HCT116 (cell line): ENCODE measurements around the gene LHFPL6. TPM values are rescaled to one million over a fixed set of nuclear protein-coding genes. Genes with fewer than 3 reads are reported as not detected.

ENCODE experiments used
- ATAC-seq: fragments of 200-7000 bp; cut with Tn5 transposase; 2 replicates; pipeline ENCODE4 v1.9.1; 2020; ENCODE audit warnings: mild to moderate bottlenecking, moderate library complexity
- BruUV-seq: library from RNA; stranded (reverse); fragments of 400-500 nt; replicated peaks from 2 replicates; lab custom pipeline; 2021; lab: Mats Ljungman, UMichigan
- CTCF ChIA-PET: fragments of 300-600 bp; sonication (Branson Sonifier 250); formaldehyde crosslinking; loops from one replicate; lab custom pipeline; 2021; ENCODE audit warnings: antibody characterized with exemption; lab: Charles Lee
- POLR2A ChIA-PET: fragments of 300-600, 350-600 bp; sonication (Branson Sonifier 250); formaldehyde crosslinking; loops from one replicate; lab custom pipeline; 2021; ENCODE audit warnings: antibody characterized with exemption; lab: Charles Lee
- RAD21 ChIA-PET, 2 experiments: fragments of 300-600 bp; sonication (Branson Sonifier 250); formaldehyde crosslinking; loops; one replicate each; lab custom pipeline; 2023; ENCODE audit warnings: low total read pairs in 2 of 2; ENCODE audit not compliant: uncharacterized antibody in 2 of 2, unreplicated experiment in 2 of 2, low non-redundant PET in 1 of 2; lab: Charles Lee
- DNase-seq: peaks from one replicate; pipeline ENCODE4 v3.0.0-alpha.2; 2010; ENCODE audit warnings: low read depth, low spot score
- H2AFZ ChIP-seq: fragments of 200-600 bp; shearing (Covaris generic), sonication (generic); 2 replicates; pipeline ENCODE4 v1.6.1; 2017; ENCODE audit warnings: low read depth, mixed run types, mixed read lengths, antibody characterized with exemption, low read length; ENCODE audit not compliant: poor library complexity, severe bottlenecking
- H3K27ac ChIP-seq: 2 replicates; pipeline ENCODE4 v1.5.1; 2012; ENCODE audit warnings: low read depth, low read length
- H3K27me3 ChIP-seq: fragments of 200-600 bp; sonication (generic); 2 replicates; pipeline ENCODE4 v1.6.1; 2016; ENCODE audit warnings: mixed run types, low read length, mixed read lengths; ENCODE audit not compliant: insufficient read depth
- H3K36me3 ChIP-seq, 2 experiments: fragments of 200-500 bp in 1 of 2; fragments of 200-600 bp in 1 of 2; sonication (Bioruptor generic) in 1 of 2; sonication (generic) in 1 of 2; 2 replicates each; pipeline versions ENCODE4 v1.5.1 to v1.6.1; 2014 to 2016; ENCODE audit warnings: low read length in 2 of 2, inconsistent platforms in 1 of 2, mixed read lengths in 1 of 2, mixed run types in 1 of 2; ENCODE audit not compliant: insufficient read depth in 2 of 2, control insufficient read depth in 1 of 2
- H3K4me1 ChIP-seq, 2 experiments: fragments of 200-600 bp in 1 of 2; sonication (generic) in 1 of 2; 2 replicates each; pipeline versions ENCODE4 v1.5.1 to v1.6.1; 2012 to 2017; ENCODE audit warnings: low read length in 2 of 2, inconsistent platforms in 1 of 2, mild to moderate bottlenecking in 1 of 2, mixed read lengths in 1 of 2, mixed run types in 1 of 2, moderate library complexity in 1 of 2; ENCODE audit not compliant: insufficient read depth in 2 of 2, control insufficient read depth in 1 of 2
- H3K4me2 ChIP-seq: fragments of 200-600 bp; sonication (generic); 2 replicates; pipeline ENCODE4 v1.6.1; 2017; ENCODE audit warnings: mixed run types, low read length, mixed read lengths
- H3K4me3 ChIP-seq, 2 experiments: fragments of 200-600 bp in 1 of 2; sonication (generic) in 1 of 2; replicated peaks in 1 of 2; 2 replicates each; pipeline ENCODE4 v1.5.1; 2011 to 2016; ENCODE audit warnings: low read length in 2 of 2, control low read depth in 1 of 2, low read depth in 1 of 2, mild to moderate bottlenecking in 1 of 2, mixed read lengths in 1 of 2, mixed run types in 1 of 2
- H3K79me2 ChIP-seq: fragments of 200-600 bp; sonication (generic); 2 replicates; pipeline ENCODE4 v1.6.1; 2017; ENCODE audit warnings: mild to moderate bottlenecking, mixed run types, low read length, moderate library complexity, mixed read lengths; ENCODE audit not compliant: insufficient read depth
- H3K9ac ChIP-seq: fragments of 200-600 bp; sonication (generic); 2 replicates; pipeline ENCODE4 v1.6.1; 2016; ENCODE audit warnings: low read length, mixed read lengths
- H3K9me2 ChIP-seq: fragments of 200-600 bp; sonication (generic), shearing (Covaris generic); 2 replicates; pipeline ENCODE4 v1.6.1; 2017; ENCODE audit warnings: mixed run types, mild to moderate bottlenecking, moderate library complexity; ENCODE audit not compliant: insufficient read depth
- H3K9me3 ChIP-seq, 2 experiments: fragments of 200-500 bp in 1 of 2; fragments of 200-600 bp in 1 of 2; sonication (Bioruptor generic) in 1 of 2; sonication (generic) in 1 of 2; 2 replicates each; pipeline ENCODE4 v1.6.1; 2014 to 2017; ENCODE audit warnings: low read length in 2 of 2, mixed read lengths in 2 of 2, inconsistent platforms in 1 of 2, low read depth in 1 of 2, mild to moderate bottlenecking in 1 of 2, mixed run types in 1 of 2, moderate library complexity in 1 of 2; ENCODE audit not compliant: control insufficient read depth in 1 of 2, insufficient read depth in 1 of 2
- H4K20me1 ChIP-seq: fragments of 200-600 bp; sonication (generic), shearing (Covaris generic); 2 replicates; pipeline ENCODE4 v1.6.1; 2017; ENCODE audit warnings: mixed run types, mild to moderate bottlenecking, moderate library complexity; ENCODE audit not compliant: insufficient read depth
- CBX3 ChIP-seq: IDR thresholded peaks from 2 replicates; pipeline ENCODE4 v1.6.1; 2012; ENCODE audit warnings: low read depth
- CEBPB ChIP-seq: IDR thresholded peaks from 2 replicates; pipeline ENCODE4 v1.6.1; 2012; ENCODE audit warnings: low read depth
- EGR1 ChIP-seq: IDR thresholded peaks from 2 replicates; pipeline ENCODE4 v1.6.1; 2012; ENCODE audit warnings: low read depth
- ELF1 ChIP-seq: IDR thresholded peaks from 2 replicates; pipeline ENCODE4 v1.6.1; 2012; ENCODE audit warnings: low read depth, borderline replicate concordance
- EZH2phosphoT487 ChIP-seq: fragments of 200-600 bp; IDR thresholded peaks from 2 replicates; pipeline ENCODE4 v1.6.1; 2018; ENCODE audit warnings: antibody characterized with exemption, borderline replicate concordance
- FOSL1 ChIP-seq: IDR thresholded peaks from 2 replicates; pipeline ENCODE4 v1.6.1; 2012; ENCODE audit warnings: low read depth
- JUND ChIP-seq: IDR thresholded peaks from 2 replicates; pipeline ENCODE4 v1.6.1; 2012
- POLR2A ChIP-seq: IDR thresholded peaks from 2 replicates; pipeline ENCODE4 v1.7.0; 2011; ENCODE audit warnings: borderline replicate concordance; ENCODE audit not compliant: insufficient read depth, insufficient read length; ENCODE audit errors: extremely low read depth
- POLR2AphosphoS5 ChIP-seq: IDR thresholded peaks from 2 replicates; pipeline ENCODE4 v1.6.1; 2011; ENCODE audit warnings: mild to moderate bottlenecking, low read depth, low read length, moderate library complexity
- SRF ChIP-seq: IDR thresholded peaks from 2 replicates; pipeline ENCODE4 v1.6.1; 2012; ENCODE audit warnings: low read depth
- TCF7L2 ChIP-seq: IDR thresholded peaks from 2 replicates; pipeline ENCODE4 v1.7.0; 2011; ENCODE audit warnings: borderline replicate concordance, inconsistent platforms; ENCODE audit not compliant: insufficient read depth, insufficient read length; ENCODE audit errors: extremely low read depth
- ZFX ChIP-seq: fragments of 450-650 bp; IDR thresholded peaks from 2 replicates; pipeline ENCODE4 v1.6.1; 2017
- ZNF274 ChIP-seq: fragments of 200-500 bp; sonication (Bioruptor generic); IDR thresholded peaks from 2 replicates; pipeline ENCODE4 v1.6.1; 2014; ENCODE audit warnings: mild to moderate bottlenecking, low read depth, low read length, inconsistent platforms
- intact Hi-C: fragments of 100-400 bp; cut with micrococcal nuclease; formaldehyde crosslinking; loops from 2 replicates; pipeline ENCODE4 v1.10.0; 2022
- total RNA-seq: library from RNA; stranded (reverse); gene quantifications from one replicate; pipeline ENCODE4 v1.2.1, GENCODE V29; 2021; ENCODE audit not compliant: unreplicated experiment
- TF ChIP-seq, protein P1 (sequence below): IDR thresholded peaks from 2 replicates; pipeline ENCODE4 v1.6.1; 2012; ENCODE audit warnings: low read depth
- TF ChIP-seq, protein P2 (sequence below): IDR thresholded peaks from 2 replicates; pipeline ENCODE4 v1.6.1; 2011; ENCODE audit warnings: mild to moderate bottlenecking, low read length, moderate library complexity; ENCODE audit not compliant: insufficient replicate concordance; ENCODE audit errors: extremely low read depth
- TF ChIP-seq, protein P3 (sequence below), 3 experiments: fragments of 200-600 bp in 1 of 3; sonication (generic) in 1 of 3; IDR thresholded peaks in 2 of 3; conservative IDR thresholded peaks in 1 of 3; 2 replicates each; pipeline ENCODE4 v1.5.1; 2012 to 2017; ENCODE audit warnings: low read depth in 2 of 3, low read length in 2 of 3, antibody characterized with exemption in 1 of 3, borderline replicate concordance in 1 of 3, control low read depth in 1 of 3, mild to moderate bottlenecking in 1 of 3, mixed read lengths in 1 of 3, mixed run types in 1 of 3, moderate library complexity in 1 of 3; ENCODE audit not compliant: insufficient read depth in 1 of 3
- TF ChIP-seq, protein P4 (sequence below): IDR thresholded peaks from 2 replicates; pipeline ENCODE4 v1.6.1; 2012

Gene LHFPL6
- total RNA-seq, 1 experiment from 2014 or later, result 0.22 TPM

DNA sequence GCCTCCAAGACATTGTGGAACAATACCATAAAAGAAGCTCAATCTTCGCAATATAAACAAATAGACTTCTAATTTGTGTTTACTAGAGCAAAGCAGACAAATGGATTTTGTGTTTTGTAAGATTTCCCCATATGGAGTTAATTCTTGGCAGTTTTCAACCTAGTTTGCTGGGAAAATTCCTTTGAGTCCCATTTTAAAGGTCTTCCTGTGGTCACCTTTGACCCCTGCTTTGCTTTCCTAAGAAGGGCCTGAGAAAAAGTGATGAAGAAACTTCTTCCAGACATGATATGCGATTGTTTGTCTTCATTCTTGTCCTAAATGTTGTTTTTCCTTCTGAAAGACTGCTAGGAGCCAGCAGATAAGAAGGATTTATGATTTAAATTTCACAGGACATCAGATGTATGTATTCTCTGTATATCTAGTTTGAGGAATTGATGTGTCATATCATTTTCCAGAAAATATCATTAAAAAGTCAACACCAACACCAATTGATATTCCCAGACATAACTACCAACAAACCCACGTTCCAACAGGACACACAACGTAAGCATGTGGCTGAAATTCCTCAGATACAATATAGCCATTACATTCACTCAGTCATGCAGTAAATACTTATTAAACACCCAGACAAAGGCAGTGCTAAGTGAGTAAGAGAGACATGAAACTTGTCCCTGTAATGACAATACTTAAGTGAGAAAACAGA lies 276.4 kb downstream of the LHFPL6 start:
- Histone ChIP-seq H3K9ac (no peak overlapping the region), H2AFZ (no peak overlapping the region), H3K4me1 (no peaks in the 10 kb centered on the region), H3K4me2 (no peak overlapping the region), H3K4me3 (no peak overlapping the region), H4K20me1 (no peaks in the 10 kb centered on the region), H3K27me3 (peaks cover 21% of the 10 kb centered on the region), H3K36me3 (no peaks in the 10 kb centered on the region), H3K79me2 (no peaks in the 10 kb centered on the region), H3K27ac (no peak overlapping the region), H3K9me3 (no peaks in the 10 kb centered on the region), H3K9me2 (no peaks in the 10 kb centered on the region)
- CTCF ChIA-PET, result no interaction called here
- POLR2A ChIA-PET, result no interaction called here
- DNase-seq, result no peak
- ATAC-seq, result no peak
- no TSS peak for BruUV-seq
- RAD21 ChIA-PET, result no interaction called here
- TF ChIP-seq FOSL1, result no peak
- TF ChIP-seq JUND, result no peak
- no peak for TF ChIP-seq EGR1
- TF ChIP-seq, protein P1, sequence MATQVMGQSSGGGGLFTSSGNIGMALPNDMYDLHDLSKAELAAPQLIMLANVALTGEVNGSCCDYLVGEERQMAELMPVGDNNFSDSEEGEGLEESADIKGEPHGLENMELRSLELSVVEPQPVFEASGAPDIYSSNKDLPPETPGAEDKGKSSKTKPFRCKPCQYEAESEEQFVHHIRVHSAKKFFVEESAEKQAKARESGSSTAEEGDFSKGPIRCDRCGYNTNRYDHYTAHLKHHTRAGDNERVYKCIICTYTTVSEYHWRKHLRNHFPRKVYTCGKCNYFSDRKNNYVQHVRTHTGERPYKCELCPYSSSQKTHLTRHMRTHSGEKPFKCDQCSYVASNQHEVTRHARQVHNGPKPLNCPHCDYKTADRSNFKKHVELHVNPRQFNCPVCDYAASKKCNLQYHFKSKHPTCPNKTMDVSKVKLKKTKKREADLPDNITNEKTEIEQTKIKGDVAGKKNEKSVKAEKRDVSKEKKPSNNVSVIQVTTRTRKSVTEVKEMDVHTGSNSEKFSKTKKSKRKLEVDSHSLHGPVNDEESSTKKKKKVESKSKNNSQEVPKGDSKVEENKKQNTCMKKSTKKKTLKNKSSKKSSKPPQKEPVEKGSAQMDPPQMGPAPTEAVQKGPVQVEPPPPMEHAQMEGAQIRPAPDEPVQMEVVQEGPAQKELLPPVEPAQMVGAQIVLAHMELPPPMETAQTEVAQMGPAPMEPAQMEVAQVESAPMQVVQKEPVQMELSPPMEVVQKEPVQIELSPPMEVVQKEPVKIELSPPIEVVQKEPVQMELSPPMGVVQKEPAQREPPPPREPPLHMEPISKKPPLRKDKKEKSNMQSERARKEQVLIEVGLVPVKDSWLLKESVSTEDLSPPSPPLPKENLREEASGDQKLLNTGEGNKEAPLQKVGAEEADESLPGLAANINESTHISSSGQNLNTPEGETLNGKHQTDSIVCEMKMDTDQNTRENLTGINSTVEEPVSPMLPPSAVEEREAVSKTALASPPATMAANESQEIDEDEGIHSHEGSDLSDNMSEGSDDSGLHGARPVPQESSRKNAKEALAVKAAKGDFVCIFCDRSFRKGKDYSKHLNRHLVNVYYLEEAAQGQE, result no peak
- no peak for TF ChIP-seq EZH2phosphoT487
- no peak for TF ChIP-seq CEBPB
- TF ChIP-seq POLR2AphosphoS5, result no peak
- TF ChIP-seq, protein P2, sequence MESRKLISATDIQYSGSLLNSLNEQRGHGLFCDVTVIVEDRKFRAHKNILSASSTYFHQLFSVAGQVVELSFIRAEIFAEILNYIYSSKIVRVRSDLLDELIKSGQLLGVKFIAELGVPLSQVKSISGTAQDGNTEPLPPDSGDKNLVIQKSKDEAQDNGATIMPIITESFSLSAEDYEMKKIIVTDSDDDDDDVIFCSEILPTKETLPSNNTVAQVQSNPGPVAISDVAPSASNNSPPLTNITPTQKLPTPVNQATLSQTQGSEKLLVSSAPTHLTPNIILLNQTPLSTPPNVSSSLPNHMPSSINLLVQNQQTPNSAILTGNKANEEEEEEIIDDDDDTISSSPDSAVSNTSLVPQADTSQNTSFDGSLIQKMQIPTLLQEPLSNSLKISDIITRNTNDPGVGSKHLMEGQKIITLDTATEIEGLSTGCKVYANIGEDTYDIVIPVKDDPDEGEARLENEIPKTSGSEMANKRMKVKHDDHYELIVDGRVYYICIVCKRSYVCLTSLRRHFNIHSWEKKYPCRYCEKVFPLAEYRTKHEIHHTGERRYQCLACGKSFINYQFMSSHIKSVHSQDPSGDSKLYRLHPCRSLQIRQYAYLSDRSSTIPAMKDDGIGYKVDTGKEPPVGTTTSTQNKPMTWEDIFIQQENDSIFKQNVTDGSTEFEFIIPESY, result no peak
- TF ChIP-seq, protein P3, sequence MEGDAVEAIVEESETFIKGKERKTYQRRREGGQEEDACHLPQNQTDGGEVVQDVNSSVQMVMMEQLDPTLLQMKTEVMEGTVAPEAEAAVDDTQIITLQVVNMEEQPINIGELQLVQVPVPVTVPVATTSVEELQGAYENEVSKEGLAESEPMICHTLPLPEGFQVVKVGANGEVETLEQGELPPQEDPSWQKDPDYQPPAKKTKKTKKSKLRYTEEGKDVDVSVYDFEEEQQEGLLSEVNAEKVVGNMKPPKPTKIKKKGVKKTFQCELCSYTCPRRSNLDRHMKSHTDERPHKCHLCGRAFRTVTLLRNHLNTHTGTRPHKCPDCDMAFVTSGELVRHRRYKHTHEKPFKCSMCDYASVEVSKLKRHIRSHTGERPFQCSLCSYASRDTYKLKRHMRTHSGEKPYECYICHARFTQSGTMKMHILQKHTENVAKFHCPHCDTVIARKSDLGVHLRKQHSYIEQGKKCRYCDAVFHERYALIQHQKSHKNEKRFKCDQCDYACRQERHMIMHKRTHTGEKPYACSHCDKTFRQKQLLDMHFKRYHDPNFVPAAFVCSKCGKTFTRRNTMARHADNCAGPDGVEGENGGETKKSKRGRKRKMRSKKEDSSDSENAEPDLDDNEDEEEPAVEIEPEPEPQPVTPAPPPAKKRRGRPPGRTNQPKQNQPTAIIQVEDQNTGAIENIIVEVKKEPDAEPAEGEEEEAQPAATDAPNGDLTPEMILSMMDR (IDR thresholded peaks at IDR 0.05 in 2 of 3, conservative IDR thresholded peaks at IDR 0.05 in 1 of 3; ENCODE audit: borderline replicate concordance in 1 of 3, insufficient read depth in 1 of 3, low read depth in 2 of 3, low read length in 2 of 3), result no peak
- TF ChIP-seq SRF, result no peak
- TF ChIP-seq, protein P4, sequence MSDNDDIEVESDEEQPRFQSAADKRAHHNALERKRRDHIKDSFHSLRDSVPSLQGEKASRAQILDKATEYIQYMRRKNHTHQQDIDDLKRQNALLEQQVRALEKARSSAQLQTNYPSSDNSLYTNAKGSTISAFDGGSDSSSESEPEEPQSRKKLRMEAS, result no peak
- no peak for TF ChIP-seq ZNF274
- TF ChIP-seq TCF7L2, result no peak
- no peak for TF ChIP-seq POLR2A
- no peak for TF ChIP-seq ZFX
- TF ChIP-seq CBX3, result no peak
- no peak for TF ChIP-seq ELF1
- intact Hi-C loops, result no loop called here
